ENCODE measurements around the gene SCAI. TPM values are rescaled to one million over a fixed set of nuclear protein-coding genes. Genes with fewer than 3 reads are reported as not detected.

Gene SCAI
- total and polyA plus RNA-seq, 12 donors, result 0.51 to 4.4 (median 3.5) TPM

DNA sequence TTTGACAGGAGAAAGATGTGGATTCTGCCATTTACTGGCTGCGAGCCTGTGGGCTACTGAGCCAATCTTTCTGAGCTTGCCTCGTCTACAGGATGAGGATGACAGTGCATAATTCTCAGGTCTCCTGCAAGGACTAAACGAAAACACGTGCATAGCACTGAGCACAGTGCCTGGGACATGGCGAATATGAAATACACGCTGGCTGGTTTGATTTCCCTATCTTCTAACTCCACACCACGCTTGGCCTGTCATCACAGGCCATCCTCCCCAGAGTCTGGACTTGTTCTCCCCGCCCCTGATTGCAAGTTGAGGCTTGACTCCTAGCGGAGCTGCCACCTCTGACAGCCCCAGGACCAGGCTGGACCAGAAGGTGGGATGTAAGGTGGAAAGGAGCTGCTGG, 243.5 kb downstream of the SCAI start:
- intact Hi-C loops (cut with DNase I), result loop anchor here in 1 of 10 donors (5.0 kb wide), 1 partner anchor 128 kb away; the partner anchor contains the start of gene NR6A1
- no peak for ATAC-seq
- WGBS, 2 donors, result 85 to 89% methylated on average over 9 of the region's 9 CpGs
- H3K27ac ChIP-seq, result no peak overlapping the region
- TF ChIP-seq, protein P1, sequence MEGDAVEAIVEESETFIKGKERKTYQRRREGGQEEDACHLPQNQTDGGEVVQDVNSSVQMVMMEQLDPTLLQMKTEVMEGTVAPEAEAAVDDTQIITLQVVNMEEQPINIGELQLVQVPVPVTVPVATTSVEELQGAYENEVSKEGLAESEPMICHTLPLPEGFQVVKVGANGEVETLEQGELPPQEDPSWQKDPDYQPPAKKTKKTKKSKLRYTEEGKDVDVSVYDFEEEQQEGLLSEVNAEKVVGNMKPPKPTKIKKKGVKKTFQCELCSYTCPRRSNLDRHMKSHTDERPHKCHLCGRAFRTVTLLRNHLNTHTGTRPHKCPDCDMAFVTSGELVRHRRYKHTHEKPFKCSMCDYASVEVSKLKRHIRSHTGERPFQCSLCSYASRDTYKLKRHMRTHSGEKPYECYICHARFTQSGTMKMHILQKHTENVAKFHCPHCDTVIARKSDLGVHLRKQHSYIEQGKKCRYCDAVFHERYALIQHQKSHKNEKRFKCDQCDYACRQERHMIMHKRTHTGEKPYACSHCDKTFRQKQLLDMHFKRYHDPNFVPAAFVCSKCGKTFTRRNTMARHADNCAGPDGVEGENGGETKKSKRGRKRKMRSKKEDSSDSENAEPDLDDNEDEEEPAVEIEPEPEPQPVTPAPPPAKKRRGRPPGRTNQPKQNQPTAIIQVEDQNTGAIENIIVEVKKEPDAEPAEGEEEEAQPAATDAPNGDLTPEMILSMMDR (IDR thresholded peaks at IDR 0.05), result no peak
- H3K27me3 ChIP-seq, result no peaks in the 10 kb centered on the region
- no peaks in the 10 kb centered on the region for H3K9me3 ChIP-seq
- no peaks in the 10 kb centered on the region for H3K4me1 ChIP-seq
- no peak overlapping the region for H3K4me3 ChIP-seq
- peaks cover 0 to 82% (median 39%) of the 10 kb centered on the region in 9 donors for H3K36me3 ChIP-seq
- no peak for DNase-seq

DNA sequence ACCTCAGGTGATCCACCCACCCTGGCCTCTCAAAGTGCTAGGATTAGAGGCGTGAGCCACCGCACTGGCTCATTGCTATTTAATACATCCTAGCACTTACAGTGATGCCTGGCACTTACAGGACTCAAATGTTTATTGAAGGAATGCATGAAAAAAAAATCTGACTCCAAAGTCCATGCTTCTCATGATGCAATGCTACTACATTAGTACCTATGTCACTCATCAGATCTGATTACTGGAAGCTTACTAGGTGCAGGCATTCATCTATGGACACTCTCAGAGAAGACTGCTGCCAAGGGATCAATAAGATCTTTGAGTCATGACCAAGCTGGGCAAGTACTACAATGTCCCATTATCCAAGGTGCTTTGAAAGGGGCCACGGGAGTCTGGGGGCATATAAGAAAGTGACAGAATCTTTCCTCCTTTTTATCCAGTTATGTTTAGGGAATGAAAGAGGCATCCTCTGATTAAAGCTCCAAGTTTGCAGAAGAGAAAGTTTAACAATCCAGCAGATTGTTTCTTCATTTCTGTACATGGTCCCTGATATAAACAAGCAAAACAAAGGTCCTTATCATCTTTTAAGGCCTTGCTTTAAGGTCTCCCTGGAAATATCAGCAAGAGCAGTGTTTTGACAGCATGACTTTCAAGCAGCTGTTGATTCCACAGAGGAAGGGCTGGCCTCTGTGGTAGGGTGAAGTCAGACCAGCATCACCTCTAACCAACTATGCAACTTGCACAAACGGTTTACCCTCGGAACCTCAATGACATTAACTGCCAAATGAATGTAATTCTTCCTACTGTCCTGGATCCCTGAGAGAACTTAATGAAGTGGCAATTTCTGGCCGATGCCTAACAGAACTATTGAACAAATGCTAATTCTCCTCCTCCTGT, 245.5 kb downstream of the SCAI start:
- peaks cover 0 to 80% (median 39%) of the 10 kb centered on the region in 9 donors for H3K36me3 ChIP-seq
- DNase-seq (no peak), ATAC-seq (no peak)
- no peak overlapping the region for H3K27ac ChIP-seq
- H3K4me1 ChIP-seq, result no peaks in the 10 kb centered on the region
- no peak overlapping the region for H3K4me3 ChIP-seq
- H3K9me3 ChIP-seq, result no peaks in the 10 kb centered on the region
- no peaks in the 10 kb centered on the region for H3K27me3 ChIP-seq
- TF ChIP-seq, protein P1 (IDR thresholded peaks at IDR 0.05), result no peak
- WGBS, 2 donors, result 85 to 89% methylated on average over 6 of the region's 6 CpGs
- intact Hi-C loops (cut with DNase I), result loop anchor here in 1 of 10 donors (5.0 kb wide), 1 partner anchor 126 kb away; the partner anchor contains the start of gene NR6A1

DNA sequence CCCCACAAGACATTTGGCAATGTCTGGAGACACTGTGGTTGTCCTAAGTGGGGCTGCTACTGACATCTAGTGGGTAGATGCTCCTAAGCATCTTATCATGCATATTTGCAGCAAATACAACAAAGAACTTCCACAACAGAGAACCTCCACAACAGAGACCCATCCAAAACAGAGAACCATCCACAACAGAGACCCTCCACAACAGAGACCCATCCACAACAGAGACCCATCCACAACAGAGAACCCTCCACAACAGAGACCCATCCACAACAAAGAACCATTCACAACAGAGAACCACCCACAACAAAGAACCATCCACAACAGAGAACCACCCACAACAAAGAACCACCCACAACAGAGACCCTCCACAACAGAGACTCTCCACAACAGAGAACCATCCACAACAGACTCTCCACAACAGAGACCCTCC, 248.6 kb downstream of the SCAI start:
- TF ChIP-seq, protein P1 (IDR thresholded peaks at IDR 0.05), result peak in 7 of 9 donors; percentile 34 to 52 (median 50)
- intact Hi-C loops (cut with DNase I), result loop anchor here in 2 of 10 donors (1.0 to 5.0 kb wide), 2 partner anchors 120 to 122 kb away; partner anchors contain the start of gene NR6A1 (in 1 of the 2)
- Histone ChIP-seq H3K9me3 (no peaks in the 10 kb centered on the region), H3K27me3 (no peaks in the 10 kb centered on the region), H3K36me3 (peaks cover 0 to 89% (median 56%) of the 10 kb centered on the region in 9 donors), H3K4me1 (no peaks in the 10 kb centered on the region), H3K4me3 (no peak overlapping the region), H3K27ac (no peak overlapping the region)
- peak in 2 of 8 donors; percentile 48 to 50 for ATAC-seq
- no peak for DNase-seq

DNA sequence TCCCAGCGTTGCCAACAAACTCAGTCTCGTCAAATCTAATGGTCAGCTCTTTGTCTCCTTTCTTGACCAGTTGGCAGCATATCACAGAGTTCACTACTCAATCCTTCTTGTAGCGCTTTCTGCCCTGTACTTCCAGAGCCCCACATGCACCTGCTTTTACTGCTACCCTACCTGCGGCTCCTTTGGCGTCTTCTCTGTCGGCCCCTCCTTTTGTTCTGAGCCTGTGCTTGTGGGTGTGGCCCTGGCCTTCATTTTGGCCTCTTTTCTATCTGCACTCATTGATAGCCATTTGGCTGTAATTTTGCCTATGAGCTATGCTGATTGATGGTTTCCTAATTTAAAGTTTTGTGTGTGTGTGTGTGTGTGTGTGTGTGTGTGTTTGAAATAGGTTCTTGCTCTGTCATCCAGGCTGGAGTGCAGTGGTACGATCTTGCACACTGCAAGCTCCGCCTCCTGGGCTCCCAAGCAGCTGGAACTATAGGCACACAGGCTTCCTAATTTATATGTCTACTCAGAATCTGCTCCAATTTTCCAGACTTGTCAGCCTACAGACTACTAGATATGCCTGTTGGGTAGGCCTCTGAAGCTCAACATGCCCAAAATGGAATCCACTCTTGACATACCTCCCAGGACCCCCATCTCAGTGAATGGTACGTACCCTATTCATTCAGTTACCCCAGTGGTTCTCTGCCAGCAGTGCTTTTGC, 249.1 kb downstream of the SCAI start:
- ATAC-seq (peak in 1 of 8 donors; percentile 11), DNase-seq (no peak)
- no peak overlapping the region for H3K4me3 ChIP-seq
- H3K36me3 ChIP-seq, result peaks cover 0 to 89% (median 55%) of the 10 kb centered on the region in 9 donors
- H3K9me3 ChIP-seq, result no peaks in the 10 kb centered on the region
- H3K27ac ChIP-seq, result no peak overlapping the region
- H3K27me3 ChIP-seq, result no peaks in the 10 kb centered on the region
- 86 to 87% methylated on average over 9 of the region's 9 CpGs for WGBS, 2 donors
- H3K4me1 ChIP-seq, result no peaks in the 10 kb centered on the region
- intact Hi-C loops (cut with DNase I), result loop anchor here in 1 of 10 donors (1.0 kb wide), 1 partner anchor 120 kb away; no protein-coding TSS in a partner anchor
- TF ChIP-seq, protein P1 (IDR thresholded peaks at IDR 0.05), result no peak
